GM23338 (cell line): ENCODE measurements around the gene SBNO1. TPM values are rescaled to one million over a fixed set of nuclear protein-coding genes. Genes with fewer than 3 reads are reported as not detected.

ENCODE experiments used
- ATAC-seq: fragments of 200-7000 bp; cut with Tn5 transposase; 3 replicates; pipeline ENCODE4 v1.9.1; 2020
- DNase-seq: peaks from one replicate; pipeline ENCODE4 v3.0.0-alpha.2; 2015; ENCODE audit warnings: low spot score
- H2AFZ ChIP-seq: fragments of 200-600 bp; sonication (generic); 2 replicates; pipeline ENCODE4 v1.8.0; 2016; ENCODE audit warnings: antibody characterized with exemption, mild to moderate bottlenecking, moderate library complexity
- H3F3A ChIP-seq: fragments of 200-600 bp; sonication (generic); replicated peaks from 2 replicates; pipeline ENCODE4 v1.8.0; 2017; ENCODE audit warnings: antibody characterized with exemption, mixed run types, low read depth
- H3K27ac ChIP-seq: fragments of 200-600 bp; sonication (generic); 2 replicates; pipeline ENCODE4 v1.6.1; 2016; ENCODE audit warnings: low read depth
- H3K27me3 ChIP-seq: fragments of 200-600 bp; sonication (generic); 2 replicates; pipeline ENCODE4 v1.8.0; 2016; ENCODE audit warnings: mild to moderate bottlenecking, mixed run types, moderate library complexity; ENCODE audit not compliant: insufficient read depth
- H3K36me3 ChIP-seq: fragments of 200-600 bp; sonication (generic); 2 replicates; pipeline ENCODE4 v1.8.0; 2016; ENCODE audit warnings: mild to moderate bottlenecking; ENCODE audit not compliant: insufficient read depth
- H3K4me1 ChIP-seq: fragments of 200-600 bp; sonication (generic); 2 replicates; pipeline ENCODE4 v1.8.0; 2016; ENCODE audit warnings: mild to moderate bottlenecking, moderate library complexity; ENCODE audit not compliant: insufficient read depth
- H3K4me2 ChIP-seq: fragments of 200-600 bp; sonication (generic); 2 replicates; pipeline ENCODE4 v1.7.1; 2017; ENCODE audit warnings: mixed run types
- H3K4me3 ChIP-seq: fragments of 200-600 bp; sonication (generic); 2 replicates; pipeline ENCODE4 v1.6.1; 2016; ENCODE audit warnings: mixed run types
- H3K79me2 ChIP-seq: fragments of 200-600 bp; sonication (generic); replicated peaks from 2 replicates; pipeline ENCODE4 v1.8.0; 2017; ENCODE audit warnings: mild to moderate bottlenecking; ENCODE audit not compliant: insufficient read depth
- H3K9me2 ChIP-seq: fragments of 200-600 bp; sonication (generic); 2 replicates; pipeline ENCODE4 v1.8.0; 2017; ENCODE audit not compliant: insufficient read depth
- H4K20me1 ChIP-seq: fragments of 200-600 bp; sonication (generic); replicated peaks from 2 replicates; pipeline ENCODE4 v1.8.0; 2017; ENCODE audit warnings: mild to moderate bottlenecking; ENCODE audit not compliant: insufficient read depth
- H3K27ac Mint-ChIP-seq: 2 replicates; pipeline ENCODE4 v1.8.0; 2020; ENCODE audit warnings: inconsistent platforms, mild to moderate bottlenecking, moderate library complexity, mixed read lengths
- H3K27me3 Mint-ChIP-seq: 3 replicates; pipeline ENCODE4 v1.8.0; 2022; ENCODE audit warnings: low read depth, mild to moderate bottlenecking, moderate library complexity, mixed read lengths, inconsistent platforms; ENCODE audit not compliant: insufficient read depth, poor library complexity
- H3K36me3 Mint-ChIP-seq: 3 replicates; pipeline ENCODE4 v1.8.0; 2021; ENCODE audit warnings: low read depth, mild to moderate bottlenecking, inconsistent platforms, moderate library complexity, mixed read lengths
- H3K4me1 Mint-ChIP-seq: 3 replicates; pipeline ENCODE4 v1.8.0; 2020; ENCODE audit warnings: mild to moderate bottlenecking, inconsistent platforms, mixed read lengths
- H3K4me3 Mint-ChIP-seq: 3 replicates; pipeline ENCODE4 v1.8.0; 2021; ENCODE audit warnings: moderate library complexity, mild to moderate bottlenecking, inconsistent platforms, mixed read lengths
- H3K9me3 Mint-ChIP-seq: 3 replicates; pipeline ENCODE4 v1.8.0; 2020; ENCODE audit warnings: moderate library complexity, mild to moderate bottlenecking, inconsistent platforms, mixed read lengths
- CREB1 ChIP-seq: fragments of 250-450 bp; sonication (Bioruptor Pico); IDR thresholded peaks from 2 replicates; pipeline ENCODE4 v1.5.0; 2020; ENCODE audit warnings: low read depth, mild to moderate bottlenecking, moderate library complexity
- ETS1 ChIP-seq: IDR thresholded peaks from 2 replicates; pipeline ENCODE4 v1.6.1; 2016; ENCODE audit warnings: antibody characterized with exemption
- EZH2 ChIP-seq: fragments of 200-600 bp; sonication (generic); IDR thresholded peaks from one replicate; pipeline ENCODE4 v1.8.0; 2017; ENCODE audit warnings: antibody characterized with exemption, mild to moderate bottlenecking, low read depth; ENCODE audit not compliant: unreplicated experiment
- NANOG ChIP-seq: IDR thresholded peaks from 2 replicates; pipeline ENCODE4 v1.6.1; 2016; ENCODE audit warnings: antibody characterized with exemption, borderline replicate concordance
- POLR2AphosphoS5 ChIP-seq: IDR thresholded peaks from 2 replicates; pipeline ENCODE4 v1.6.1; 2016; ENCODE audit warnings: antibody characterized with exemption, low read depth
- REST ChIP-seq: IDR thresholded peaks from one replicate; pipeline ENCODE4 v1.6.1; 2018; ENCODE audit warnings: antibody characterized with exemption; ENCODE audit not compliant: unreplicated experiment
- ZNF114 ChIP-seq: fragments of 250-450 bp; sonication (Bioruptor Pico); IDR thresholded peaks from 2 replicates; pipeline ENCODE4 v1.5.0; 2020; ENCODE audit warnings: mild to moderate bottlenecking, moderate library complexity
- ZNF331 ChIP-seq: fragments of 250-450 bp; sonication (Bioruptor Pico); IDR thresholded peaks from 2 replicates; pipeline ENCODE4 v1.5.0; 2020; ENCODE audit warnings: low read depth, mild to moderate bottlenecking, moderate library complexity
- polyA plus RNA-seq: library from polyadenylated mRNA; unstranded; fragments of >200 nt; fragmentation: Nextera tagmentation; extraction: Ambion mirVana; gene quantifications from 2 replicates; pipeline ENCODE4 v1.2.1, GENCODE V29; 2016
- total RNA-seq: library from RNA; depleted of rRNA; stranded (reverse); fragments of >200 nt; shearing (Covaris generic); gene quantifications from 2 replicates; pipeline ENCODE4 v1.2.3, GENCODE V29; 2014

Gene SBNO1
- total and polyA plus RNA-seq, 2 experiments from 2014 or later: 34.9 to 49.5 TPM

GRCh38 chr12:123283461-123283860 is 81.2 kb downstream of the SBNO1 start:
- Mint-ChIP-seq H3K27me3 (peaks cover 4% of the 10 kb centered on the region), H3K27ac (no peak overlapping the region), H3K4me1 (peaks cover 7% of the 10 kb centered on the region), H3K4me3 (no peak overlapping the region), H3K36me3 (no peaks in the 10 kb centered on the region), H3K9me3 (no peaks in the 10 kb centered on the region)
- Histone ChIP-seq H3K4me1 (peaks cover 11% of the 10 kb centered on the region), H3K4me3 (no peak overlapping the region), H3K9me2 (no peaks in the 10 kb centered on the region), H3K27me3 (no peaks in the 10 kb centered on the region; the same call in 1 of the 2 replicates), H2AFZ (no peak overlapping the region), H3K4me2 (no peak overlapping the region), H3K79me2 (no peaks in the 10 kb centered on the region), H4K20me1 (no peaks in the 10 kb centered on the region; the same call in 1 of the 2 replicates), H3K27ac (no peak overlapping the region), H3F3A (0 out of 2 replicates have a peak, but pooled peaks cover 12% of the 10 kb centered on the region), H3K36me3 (no peaks in the 10 kb centered on the region)
- no peak for DNase-seq
- no peak for TF ChIP-seq NANOG
- TF ChIP-seq CREB1 (CRISPR knock-in tag): no peak
- TF ChIP-seq POLR2AphosphoS5: no peak
- TF ChIP-seq ZNF331 (CRISPR knock-in tag): no peak
- TF ChIP-seq ETS1: no peak
- ATAC-seq: no peak

GRCh38 chr12:123282111-123282510 is 82.5 kb downstream of the SBNO1 start:
- no peak overlapping the region for H2AFZ ChIP-seq
- Mint-ChIP-seq H3K9me3 (no peaks in the 10 kb centered on the region), H3K4me1 (peaks cover 7% of the 10 kb centered on the region), H3K27ac (no peak overlapping the region), H3K36me3 (no peaks in the 10 kb centered on the region), H3K4me3 (no peak overlapping the region), H3K27me3 (peaks cover 4% of the 10 kb centered on the region)
- DNase-seq: peak; percentile 46
- H3K4me1 ChIP-seq: peaks cover 7% of the 10 kb centered on the region
- 0 out of 2 replicates have a peak, but pooled peaks cover 7% of the 10 kb centered on the region for H3F3A ChIP-seq
- peak; percentile 37; the same call in 2 of the 3 replicates for ATAC-seq
- no peaks in the 10 kb centered on the region for H4K20me1 ChIP-seq
- no peaks in the 10 kb centered on the region for H3K9me2 ChIP-seq
- no peak overlapping the region for H3K27ac ChIP-seq
- TF ChIP-seq ETS1 (no peak), ZNF114 (CRISPR knock-in tag) (no peak), EZH2 (no peak), REST (no peak), NANOG (no peak)
- H3K4me3 ChIP-seq: no peak overlapping the region
- no peak overlapping the region for H3K4me2 ChIP-seq
- no peaks in the 10 kb centered on the region; the same call in 1 of the 2 replicates for H3K27me3 ChIP-seq
- H3K79me2 ChIP-seq: no peaks in the 10 kb centered on the region
- no peaks in the 10 kb centered on the region for H3K36me3 ChIP-seq
